NCI-H1105 treated with DMSO at 0.1 percent for 48 hours (cell line): ENCODE measurements around the gene SPATA20.

Experiments used
- DNase-seq: peaks from one replicate; lab custom pipeline; 2025; lab: John Stamatoyannopoulos, UW

Gene SPATA20

DNA sequence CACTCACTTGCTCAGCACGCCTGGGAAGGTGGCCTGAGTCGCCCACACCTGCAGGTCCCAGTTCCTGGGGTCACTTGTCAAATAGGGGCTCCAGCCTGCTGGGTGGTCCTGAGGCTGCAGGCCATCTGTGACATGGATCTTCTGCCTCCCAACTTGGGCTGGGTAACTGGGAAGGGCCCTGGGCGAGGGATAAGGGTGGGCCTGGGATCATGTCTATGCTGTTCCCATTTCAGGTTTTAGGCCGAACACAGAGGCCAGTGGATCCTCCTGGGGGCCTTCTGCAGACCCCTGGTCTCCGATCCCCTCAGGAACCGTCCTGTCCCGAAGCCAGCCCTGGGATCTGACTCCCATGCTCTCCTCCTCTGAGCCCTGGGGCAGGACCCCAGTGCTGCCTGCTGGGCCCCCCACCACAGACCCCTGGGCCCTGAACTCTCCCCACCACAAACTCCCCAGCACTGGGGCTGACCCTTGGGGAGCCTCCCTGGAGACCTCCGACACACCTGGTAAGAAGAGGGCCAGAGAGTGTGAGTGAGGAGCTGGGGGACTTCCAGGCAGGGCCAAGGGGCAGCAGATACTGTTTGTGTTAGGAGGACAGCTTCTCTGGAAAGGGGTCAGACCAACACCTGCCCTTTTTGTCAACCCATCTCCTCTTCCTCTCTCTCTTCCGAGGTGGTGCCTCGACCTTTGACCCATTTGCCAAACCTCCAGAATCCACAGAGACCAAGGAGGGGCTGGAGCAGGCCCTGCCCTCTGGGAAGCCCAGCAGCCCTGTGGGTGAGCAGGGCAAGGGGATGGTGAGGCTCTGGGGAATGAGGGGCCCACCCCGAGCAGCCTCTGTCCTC is 6.2 kb upstream of the SPATA20 start:
- DNase-seq = no peak

DNA sequence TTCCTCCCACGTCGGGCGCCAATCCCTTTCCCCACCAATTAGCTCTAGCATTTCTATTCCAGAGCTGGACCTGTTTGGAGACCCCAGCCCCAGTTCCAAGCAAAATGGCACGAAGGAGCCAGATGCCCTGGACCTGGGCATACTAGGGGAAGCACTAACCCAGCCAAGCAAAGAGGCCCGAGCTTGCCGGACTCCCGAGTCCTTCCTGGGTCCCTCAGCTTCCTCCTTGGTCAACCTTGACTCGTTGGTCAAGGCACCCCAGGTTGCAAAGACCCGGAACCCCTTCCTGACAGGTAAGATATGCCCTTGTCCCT is 5.6 kb upstream of the SPATA20 start:
- DNase-seq = no peak

DNA sequence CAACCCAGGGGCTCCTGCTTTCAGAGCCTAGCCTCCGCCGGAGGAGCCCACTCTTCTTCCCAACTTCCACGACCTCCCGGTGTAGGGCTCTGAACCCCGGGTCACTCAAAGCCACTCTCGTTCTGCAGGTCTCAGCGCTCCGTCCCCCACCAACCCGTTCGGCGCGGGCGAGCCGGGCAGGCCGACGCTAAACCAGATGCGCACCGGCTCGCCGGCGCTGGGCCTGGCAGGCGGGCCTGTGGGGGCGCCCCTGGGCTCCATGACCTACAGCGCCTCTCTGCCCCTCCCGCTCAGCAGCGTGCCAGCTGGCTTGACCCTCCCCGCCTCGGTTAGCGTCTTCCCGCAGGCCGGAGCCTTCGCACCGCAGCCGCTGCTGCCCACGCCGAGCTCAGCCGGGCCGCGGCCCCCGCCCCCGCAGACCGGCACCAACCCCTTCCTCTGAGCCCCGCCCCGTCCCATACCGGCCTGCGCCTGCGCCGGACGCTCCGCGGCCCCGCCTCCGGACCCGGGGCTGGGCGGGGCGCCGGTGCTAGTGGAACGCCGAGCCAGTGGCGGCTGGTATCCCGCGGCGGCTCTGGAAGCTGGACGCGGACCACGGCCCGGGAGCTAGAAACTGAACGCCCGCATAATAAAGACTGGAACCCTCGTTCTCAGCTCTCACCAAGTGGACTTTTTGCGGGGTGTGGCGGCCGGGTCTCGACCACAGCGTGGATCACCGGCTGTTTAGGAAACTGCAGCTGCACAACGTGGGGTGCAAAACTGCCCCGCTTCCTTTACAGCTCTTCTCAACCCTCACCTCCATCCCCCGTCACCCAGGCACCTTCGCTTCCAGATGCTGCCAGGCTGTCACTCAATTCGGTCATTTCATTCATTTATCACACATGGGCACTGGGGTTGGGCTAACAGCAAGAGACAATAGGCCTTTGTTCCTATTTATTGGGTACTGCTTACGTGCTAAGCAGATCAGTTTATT is 5.0 kb upstream of the SPATA20 start:
- peak; percentile 55 for DNase-seq

DNA sequence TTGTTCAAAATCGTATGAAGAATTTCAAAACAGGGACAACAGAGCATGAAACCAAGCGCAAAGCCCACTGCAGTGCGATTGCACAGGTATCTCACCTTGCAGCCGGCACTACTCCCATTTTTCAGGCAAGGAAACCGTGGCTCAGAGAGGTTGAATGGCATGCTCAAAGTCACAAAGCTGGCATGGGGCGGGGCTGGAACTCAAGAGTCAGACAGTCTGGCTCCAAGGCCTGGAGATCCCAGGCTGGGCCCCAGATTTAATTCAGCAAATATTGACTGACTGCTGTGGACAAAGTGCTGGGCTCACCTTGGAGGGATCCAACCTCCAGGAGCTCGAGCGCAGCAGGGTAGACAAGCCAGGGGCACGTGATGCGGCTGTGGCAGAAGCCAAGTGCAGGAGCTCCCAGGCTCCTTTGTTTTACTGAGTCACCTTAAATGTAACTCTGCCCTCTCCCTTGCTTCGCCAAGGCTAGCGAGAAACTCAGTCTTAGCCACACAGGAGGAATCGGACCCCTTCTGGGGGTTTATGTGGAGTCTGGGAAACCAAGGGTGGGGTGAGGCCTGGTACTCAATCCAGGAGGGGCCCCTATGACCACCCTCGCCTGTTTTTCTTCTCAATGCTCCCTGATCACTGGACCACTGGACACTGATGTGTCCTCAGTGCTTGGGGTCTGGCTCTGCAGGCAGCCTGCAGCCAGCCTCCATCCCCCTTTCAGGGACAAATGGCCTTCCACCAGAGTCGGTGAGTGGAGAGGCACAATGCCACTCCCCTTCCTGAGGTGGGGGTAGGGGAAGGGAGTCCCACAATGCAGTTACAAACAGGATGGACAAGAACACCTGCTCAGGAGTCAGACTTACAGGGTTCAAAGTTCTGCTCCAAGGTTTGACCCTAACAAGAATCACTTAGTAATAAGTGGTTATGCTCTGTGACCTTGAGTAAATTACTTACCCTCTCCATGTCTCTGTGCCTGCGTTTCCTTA is 3.9 kb upstream of the SPATA20 start:
- peak; percentile 10 for DNase-seq

DNA sequence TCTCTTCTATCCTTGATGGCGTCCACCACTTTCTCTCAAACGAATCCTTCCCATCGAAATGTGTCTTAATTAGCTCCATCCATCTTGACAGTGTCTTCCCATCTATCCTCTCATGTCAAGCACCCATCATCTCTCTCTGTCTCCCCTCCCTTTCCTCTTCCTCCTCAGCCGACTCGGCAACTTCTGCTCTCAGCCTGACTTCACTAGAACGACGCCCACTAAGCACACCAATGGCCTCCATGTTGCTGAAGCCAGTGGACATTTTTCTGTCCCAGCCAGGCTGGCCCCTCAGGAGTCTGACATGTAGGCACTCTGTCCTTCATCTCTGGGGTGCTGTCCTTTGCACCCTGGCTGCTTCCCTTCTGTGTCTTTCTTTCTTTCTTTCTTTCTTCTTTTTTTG is 2.5 kb upstream of the SPATA20 start:
- no peak for DNase-seq

DNA sequence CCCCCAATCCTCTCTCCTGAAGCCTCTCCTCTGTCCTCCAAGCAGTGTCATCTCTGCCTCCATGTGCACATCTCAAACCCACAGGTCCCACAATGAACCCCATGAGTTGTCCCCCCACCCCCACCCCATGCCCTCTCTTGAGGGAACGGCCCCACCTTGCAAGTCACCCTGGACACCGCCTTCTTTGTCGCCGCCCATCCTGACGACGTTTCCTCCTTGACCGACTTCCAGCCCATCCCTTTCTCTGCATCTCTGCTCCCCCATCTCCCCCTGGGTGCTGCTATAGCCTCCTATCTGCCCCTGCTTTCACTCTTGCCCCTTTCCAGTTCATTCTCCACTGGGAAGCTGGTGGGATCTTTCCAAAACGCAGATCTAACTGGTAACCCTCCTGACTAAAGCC is 1.7 kb upstream of the SPATA20 start:
- DNase-seq = no peak

DNA sequence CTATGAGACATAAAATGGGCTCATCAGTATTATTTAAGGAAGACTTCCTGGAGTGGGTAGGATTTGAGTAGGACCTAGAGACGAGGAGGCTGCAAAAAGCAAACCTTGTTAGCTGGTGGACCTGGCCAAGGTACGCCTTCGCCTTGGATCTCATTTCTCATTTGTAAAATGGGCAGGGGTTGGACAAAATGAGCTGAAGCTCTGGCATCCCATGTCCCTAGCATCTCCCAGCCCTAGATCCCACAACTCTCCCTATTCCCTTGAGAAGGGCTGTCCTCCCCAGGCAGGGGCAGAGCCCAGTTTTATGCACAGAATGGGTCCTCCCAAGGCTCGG is 306 bp upstream of the SPATA20 start:
- no peak for DNase-seq

DNA sequence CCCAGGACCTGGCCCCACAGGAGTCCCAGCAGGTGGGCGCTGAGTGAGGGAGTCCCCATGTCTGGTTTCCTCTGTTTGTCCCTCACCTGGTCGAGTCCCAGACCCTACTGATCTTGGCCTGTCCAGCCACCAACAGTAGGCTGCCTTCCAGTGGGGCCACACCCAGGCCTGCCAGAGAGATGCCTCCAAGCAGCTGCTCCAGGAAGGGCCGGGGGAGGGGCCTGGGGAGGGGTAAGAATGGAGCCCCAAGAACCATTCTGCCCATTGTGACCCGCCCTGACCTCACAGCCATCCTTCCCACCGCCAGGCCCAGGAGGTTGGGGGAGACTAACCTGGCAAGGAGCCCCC is 736 bp downstream of the SPATA20 start:
- DNase-seq = no peak

DNA sequence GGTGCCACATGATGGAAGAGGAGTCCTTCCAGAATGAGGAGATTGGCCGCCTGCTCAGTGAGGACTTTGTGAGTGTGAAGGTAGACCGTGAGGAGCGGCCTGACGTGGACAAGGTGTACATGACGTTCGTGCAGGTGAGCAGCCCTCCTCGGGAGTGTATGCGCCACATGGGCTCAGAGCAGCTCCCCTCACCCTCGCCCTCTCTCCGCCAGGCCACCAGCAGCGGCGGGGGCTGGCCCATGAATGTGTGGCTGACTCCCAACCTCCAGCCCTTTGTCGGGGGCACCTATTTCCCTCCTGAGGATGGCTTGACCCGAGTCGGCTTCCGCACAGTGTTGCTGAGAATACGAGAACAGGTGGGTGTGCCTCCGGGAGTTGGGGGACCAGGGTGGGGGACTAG is 1.9 kb downstream of the SPATA20 start:
- DNase-seq = no peak

DNA sequence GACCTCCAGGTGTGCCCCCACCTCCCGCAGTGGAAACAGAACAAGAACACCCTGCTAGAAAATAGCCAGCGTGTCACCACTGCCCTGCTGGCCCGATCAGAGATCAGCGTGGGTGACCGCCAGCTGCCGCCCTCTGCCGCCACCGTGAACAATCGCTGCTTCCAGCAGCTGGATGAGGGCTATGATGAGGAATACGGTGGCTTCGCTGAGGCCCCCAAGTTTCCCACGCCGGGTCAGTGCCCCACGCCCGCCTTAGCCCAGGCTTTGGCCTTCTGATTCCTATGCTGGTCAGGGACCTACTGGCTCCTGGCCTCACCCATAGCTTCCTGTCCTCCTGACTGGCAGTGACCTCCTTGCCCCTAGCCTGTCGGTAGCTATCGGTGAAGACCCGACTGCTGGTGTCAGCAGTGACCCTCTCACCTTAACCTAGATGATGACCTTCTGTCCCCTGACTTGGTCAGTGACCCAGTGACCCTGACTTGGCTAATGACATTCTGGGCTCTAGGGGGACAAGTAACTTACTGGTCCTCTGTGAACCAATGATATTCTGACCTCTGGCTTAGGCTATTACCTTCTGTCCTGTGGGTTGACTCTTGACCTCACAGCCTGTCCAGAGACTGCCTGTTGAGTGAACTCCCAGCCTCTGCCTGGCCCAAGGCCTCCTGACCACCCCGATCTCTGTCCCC is 2.4 kb downstream of the SPATA20 start:
- no peak for DNase-seq

DNA sequence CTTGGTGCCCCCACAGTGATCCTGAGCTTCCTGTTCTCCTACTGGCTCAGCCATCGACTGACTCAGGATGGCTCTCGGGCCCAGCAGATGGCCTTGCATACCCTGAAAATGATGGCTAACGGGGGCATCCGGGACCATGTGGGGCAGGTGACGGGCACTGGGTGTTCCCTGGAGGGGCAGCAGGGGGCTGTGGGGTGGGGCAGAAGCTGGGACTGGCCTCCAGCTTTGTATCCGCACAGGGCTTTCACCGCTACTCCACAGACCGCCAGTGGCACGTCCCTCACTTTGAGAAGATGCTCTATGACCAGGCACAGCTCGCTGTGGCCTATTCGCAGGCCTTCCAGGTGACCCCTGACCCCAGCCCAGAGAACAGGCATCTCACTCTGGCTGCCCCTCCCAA is 3.0 kb downstream of the SPATA20 start:
- DNase-seq = no peak

DNA sequence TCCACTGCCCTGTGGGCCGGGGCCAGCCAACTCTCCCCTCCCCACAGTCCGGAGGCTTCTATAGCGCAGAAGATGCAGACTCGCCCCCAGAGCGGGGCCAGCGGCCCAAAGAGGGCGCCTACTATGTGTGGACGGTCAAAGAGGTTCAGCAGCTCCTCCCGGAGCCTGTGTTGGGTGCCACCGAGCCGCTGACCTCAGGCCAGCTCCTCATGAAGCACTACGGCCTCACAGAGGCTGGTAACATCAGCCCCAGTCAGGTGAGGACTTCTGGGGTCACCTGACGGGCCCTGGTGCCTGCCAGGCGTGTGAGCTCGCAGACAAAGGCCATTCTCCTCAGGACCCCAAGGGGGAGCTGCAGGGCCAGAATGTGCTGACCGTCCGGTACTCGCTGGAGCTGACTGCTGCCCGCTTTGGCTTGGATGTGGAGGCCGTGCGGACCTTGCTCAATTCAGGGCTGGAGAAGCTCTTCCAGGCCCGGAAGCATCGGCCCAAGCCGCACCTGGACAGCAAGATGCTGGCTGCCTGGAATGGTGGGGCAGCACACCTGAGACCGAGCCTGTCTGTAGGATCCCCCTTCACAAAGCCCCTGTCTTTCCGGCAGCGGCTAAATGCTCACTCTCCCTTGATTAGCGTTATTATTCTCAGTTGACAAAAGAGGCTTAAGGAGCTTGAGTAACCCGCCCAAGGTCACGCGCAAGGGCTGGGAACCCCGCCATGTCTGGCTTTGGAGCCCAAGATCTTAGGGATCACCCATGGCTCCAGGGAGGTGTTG is 3.9 kb downstream of the SPATA20 start:
- DNase-seq = peak; percentile 39

DNA sequence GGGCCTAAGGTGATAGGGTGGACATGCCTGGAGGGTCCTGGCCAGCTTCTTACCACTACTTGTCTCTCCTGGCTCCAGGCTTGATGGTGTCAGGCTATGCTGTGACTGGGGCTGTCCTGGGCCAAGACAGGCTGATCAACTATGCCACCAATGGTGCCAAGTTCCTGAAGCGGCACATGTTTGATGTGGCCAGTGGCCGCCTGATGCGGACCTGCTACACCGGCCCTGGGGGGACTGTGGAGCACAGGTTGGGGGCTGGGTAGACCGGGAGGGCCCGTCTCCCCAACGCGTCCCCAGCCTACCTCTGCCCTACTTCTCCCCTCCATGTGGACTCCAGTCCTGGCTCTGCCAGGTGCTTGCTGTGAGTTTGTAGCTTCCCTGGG is 4.5 kb downstream of the SPATA20 start:
- no peak for DNase-seq

DNA sequence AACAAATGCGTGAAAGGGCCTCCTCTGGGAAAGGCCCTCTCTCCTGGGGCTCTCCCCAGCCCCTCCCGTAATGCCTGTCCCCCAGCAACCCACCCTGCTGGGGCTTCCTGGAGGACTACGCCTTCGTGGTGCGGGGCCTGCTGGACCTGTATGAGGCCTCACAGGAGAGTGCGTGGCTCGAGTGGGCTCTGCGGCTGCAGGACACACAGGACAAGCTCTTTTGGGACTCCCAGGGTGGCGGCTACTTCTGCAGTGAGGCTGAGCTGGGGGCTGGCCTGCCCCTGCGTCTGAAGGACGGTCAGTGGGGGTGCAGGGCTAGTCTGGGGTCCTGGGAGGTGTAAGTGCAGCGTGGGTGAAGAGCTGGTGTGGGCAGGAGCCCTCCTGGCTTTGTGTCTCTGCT is 4.9 kb downstream of the SPATA20 start:
- no peak for DNase-seq

DNA sequence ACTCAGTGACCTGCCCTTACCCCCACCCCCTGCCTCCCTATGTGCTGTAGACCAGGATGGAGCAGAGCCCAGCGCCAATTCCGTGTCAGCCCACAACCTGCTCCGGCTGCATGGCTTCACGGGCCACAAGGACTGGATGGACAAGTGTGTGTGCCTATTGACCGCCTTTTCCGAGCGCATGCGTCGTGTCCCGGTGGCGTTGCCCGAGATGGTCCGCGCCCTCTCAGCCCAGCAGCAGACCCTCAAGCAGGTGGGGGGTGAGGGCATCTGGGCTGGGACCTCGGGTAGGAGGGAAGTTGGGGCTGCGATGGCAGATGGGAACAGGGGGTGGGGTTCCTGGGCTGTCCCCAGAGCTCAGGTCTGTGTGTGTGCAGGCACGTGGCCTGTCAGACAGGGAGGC is 7.2 kb downstream of the SPATA20 start:
- no peak for DNase-seq

DNA sequence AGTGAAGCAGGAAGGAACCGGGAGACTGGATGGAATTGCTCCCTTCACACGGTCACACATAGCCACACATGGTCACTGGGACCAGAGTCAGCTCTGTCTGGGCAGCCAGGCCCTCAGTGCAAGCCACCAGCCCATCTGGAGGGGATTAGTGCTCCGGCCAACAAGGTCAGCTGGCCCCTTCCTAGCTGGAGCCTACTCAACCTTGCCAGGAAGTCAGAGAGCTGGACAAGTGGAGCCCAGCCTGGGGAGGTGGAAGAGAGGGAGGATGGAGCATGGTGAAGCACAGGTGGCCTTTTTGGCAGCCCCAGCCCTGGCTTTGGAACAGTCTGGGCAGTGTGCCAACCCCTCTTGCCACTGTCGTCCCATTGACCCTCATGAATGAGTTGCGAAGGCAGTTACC is 9.8 kb downstream of the SPATA20 start:
- DNase-seq = peak; percentile 78

DNA sequence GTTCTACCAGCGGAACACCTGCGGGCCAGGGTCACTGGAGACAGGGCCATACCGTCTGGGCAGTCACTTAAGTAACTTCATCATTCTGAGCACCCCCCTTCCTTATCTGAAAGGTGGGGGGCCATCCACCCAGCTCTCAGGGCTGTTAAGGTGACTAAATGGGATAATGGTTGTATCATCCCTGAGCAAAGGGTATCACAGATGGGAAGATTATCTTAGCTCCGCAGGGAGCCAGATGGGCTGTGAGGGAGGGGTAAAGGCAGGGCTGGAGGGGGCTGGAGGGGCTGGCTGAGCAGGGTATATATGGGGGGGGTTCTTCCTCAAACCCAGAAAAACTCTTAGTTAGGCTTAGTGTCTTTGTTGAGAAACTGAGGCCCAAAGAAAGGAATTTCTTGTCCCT is 10.7 kb downstream of the SPATA20 start:
- no peak for DNase-seq

DNA sequence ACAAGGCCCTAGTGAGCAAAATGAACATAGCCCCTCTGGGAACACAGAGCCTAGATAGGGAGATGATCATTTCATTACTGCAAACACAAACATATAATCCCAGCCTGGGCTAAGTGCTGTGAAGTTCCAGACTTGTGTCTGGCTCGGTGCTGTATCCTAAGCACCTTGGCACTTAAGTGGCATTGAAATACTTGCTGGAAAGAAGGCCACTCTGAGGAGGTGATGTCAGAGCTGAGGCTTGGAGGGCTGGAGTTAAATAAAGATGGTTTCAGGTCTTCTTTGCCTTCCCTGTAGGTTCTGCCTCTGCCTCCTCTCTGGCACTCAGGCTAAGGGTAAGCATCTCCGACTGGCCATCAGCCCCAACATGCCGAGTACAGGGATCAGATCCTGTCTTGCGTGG is 11.1 kb downstream of the SPATA20 start:
- no peak for DNase-seq

DNA sequence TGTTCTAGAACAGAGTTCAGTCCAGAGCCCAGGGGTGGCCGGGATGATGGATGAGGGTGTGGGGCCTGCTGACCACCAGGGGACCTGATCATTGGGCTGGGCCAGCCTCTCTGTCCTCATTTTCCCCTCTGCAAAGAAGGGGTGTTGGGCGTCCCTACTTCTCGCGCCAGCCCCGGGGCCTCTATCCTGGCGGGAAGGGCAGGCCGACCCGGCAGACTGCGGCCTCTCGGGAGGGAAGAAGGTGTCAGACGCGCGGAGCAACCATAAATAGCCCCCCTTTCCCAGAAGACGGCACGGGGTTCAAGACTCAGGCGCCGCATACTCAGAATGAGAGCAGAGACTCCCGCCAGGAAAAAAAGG is 11.6 kb downstream of the SPATA20 start:
- DNase-seq = no peak

DNA sequence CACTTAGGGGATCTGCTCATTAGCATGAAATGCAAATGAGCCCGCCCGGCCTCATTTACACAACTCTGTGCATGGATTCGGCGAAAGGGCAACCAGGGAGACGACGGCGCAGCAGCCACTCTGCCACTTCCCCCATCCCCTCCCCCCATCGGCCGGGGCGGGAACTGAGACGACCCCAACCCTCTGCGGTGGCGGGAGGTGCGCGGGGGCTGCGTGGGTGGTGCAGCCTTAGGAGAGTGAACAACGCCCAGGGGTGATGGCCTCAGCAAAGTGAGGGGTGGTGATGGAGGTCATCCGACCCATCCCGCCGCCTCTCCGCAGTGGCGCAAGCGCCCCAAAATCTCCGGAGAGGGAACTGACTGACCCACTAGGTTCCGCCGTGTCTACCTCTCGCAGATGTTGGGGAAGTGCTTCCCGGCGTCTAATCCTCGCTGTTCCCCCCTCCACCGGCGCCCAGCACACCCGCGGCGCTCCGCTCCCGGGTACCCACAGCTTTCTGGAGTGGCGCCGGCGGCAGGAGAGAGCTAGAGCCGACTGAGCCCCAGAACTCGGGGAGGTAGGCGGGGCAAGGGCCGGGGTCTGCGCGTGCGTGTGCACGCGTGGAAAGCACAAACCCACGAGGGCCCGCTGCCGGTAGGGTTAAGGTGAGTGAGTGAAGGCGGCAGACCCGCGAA is 12.1 kb downstream of the SPATA20 start:
- DNase-seq = no peak
